WTC11 (cell line): ENCODE results near the gene GNS.

Source experiments
- CREM ChIP-seq: sonication (generic); formaldehyde crosslinking; IDR thresholded peaks from 2 replicates; pipeline ENCODE4 v1.8.1; 2022; ENCODE audit warnings: mild to moderate bottlenecking, missing genetic modification reagents, moderate library complexity
- NR1H2 ChIP-seq: sonication (generic); formaldehyde crosslinking; IDR thresholded peaks from 2 replicates; pipeline ENCODE4 v1.9.0; 2021; ENCODE audit warnings: mild to moderate bottlenecking, moderate library complexity, missing genetic modification reagents
- TEAD4 ChIP-seq: sonication (generic); formaldehyde crosslinking; IDR thresholded peaks from 2 replicates; pipeline ENCODE4 v1.8.0; 2022; ENCODE audit warnings: mild to moderate bottlenecking, missing genetic modification reagents
- TF ChIP-seq, protein P1 (sequence below): fragments of 200-600 bp; IDR thresholded peaks from 2 replicates; pipeline ENCODE4 v1.8.0; 2022; ENCODE audit warnings: antibody characterized with exemption
- TF ChIP-seq, protein P2 (sequence below): sonication (generic); formaldehyde crosslinking; conservative IDR thresholded peaks from 2 replicates; pipeline ENCODE4 v1.8.1; 2022; ENCODE audit warnings: mild to moderate bottlenecking, missing genetic modification reagents

DNA sequence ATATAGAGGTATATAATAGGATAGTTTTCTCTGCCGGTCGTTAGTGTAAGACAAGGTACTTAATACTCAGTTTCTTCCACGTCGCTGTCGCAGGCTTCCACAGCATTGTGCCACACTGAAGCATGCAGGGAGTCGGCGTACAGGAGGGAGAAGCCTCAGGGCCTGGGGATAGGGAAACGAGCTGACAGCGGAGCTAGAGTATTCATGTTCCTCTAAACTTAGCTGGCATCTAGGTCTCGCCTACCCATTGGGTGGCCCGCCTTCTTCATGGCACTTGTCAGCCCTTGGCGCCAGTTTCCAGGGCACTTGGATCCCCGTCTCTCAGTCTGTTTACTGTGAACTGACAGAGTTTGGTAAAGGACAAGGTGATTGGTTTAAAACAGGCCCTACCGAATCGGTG is 73.6 kb downstream of the GNS start:
- TF ChIP-seq NR1H2 (CRISPR knock-in tag), result no peak
- no peak for TF ChIP-seq TEAD4 (CRISPR knock-in tag)
- TF ChIP-seq, protein P1, sequence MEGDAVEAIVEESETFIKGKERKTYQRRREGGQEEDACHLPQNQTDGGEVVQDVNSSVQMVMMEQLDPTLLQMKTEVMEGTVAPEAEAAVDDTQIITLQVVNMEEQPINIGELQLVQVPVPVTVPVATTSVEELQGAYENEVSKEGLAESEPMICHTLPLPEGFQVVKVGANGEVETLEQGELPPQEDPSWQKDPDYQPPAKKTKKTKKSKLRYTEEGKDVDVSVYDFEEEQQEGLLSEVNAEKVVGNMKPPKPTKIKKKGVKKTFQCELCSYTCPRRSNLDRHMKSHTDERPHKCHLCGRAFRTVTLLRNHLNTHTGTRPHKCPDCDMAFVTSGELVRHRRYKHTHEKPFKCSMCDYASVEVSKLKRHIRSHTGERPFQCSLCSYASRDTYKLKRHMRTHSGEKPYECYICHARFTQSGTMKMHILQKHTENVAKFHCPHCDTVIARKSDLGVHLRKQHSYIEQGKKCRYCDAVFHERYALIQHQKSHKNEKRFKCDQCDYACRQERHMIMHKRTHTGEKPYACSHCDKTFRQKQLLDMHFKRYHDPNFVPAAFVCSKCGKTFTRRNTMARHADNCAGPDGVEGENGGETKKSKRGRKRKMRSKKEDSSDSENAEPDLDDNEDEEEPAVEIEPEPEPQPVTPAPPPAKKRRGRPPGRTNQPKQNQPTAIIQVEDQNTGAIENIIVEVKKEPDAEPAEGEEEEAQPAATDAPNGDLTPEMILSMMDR, result no peak
- TF ChIP-seq, protein P2, sequence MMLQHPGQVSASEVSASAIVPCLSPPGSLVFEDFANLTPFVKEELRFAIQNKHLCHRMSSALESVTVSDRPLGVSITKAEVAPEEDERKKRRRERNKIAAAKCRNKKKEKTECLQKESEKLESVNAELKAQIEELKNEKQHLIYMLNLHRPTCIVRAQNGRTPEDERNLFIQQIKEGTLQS (CRISPR knock-in tag), result no peak
- TF ChIP-seq CREM (CRISPR knock-in tag), result no peak
